ENCODE measurements around the gene TEF.

The TEF gene, protein sequence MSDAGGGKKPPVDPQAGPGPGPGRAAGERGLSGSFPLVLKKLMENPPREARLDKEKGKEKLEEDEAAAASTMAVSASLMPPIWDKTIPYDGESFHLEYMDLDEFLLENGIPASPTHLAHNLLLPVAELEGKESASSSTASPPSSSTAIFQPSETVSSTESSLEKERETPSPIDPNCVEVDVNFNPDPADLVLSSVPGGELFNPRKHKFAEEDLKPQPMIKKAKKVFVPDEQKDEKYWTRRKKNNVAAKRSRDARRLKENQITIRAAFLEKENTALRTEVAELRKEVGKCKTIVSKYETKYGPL

DNA sequence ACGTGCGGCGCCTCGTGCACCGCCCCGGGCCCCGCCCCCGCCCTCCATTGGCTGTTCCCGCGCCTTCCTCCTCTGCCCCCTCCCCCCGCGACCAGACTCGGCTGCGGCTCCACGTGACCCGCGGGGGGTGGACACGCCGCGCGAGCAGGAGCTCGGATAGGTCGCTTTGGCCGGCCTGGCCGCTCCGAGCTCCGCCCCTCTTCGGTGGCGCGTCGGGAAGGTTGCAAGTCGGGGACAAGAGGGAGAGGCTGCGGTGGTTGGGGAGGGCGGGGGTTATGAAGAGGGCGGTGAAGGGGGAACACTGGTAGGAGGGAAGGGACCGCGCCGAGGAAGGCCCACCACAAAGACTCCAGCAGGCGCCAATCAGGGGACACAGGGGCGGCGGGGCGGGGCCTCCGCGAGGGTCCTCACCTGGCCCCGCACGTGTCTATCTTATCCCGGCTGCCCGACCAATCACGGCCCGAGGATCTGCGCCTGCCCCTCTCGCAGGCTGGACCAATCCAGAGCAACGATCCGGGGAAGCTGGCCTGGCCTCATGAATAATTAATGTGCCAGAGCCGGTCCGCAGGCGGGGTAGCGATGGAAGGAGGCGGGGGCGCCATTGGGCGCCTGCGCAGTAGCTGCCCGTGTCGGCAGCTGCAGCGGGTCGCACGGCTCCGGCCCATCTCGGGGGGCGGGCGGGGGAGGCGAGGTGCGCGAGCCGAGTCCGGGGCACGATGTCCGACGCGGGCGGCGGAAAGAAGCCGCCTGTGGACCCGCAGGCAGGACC, at the start of gene TEF:
TEF (plus strand) TSS at position 614 of the 769 bp plus-strand sequence; CDS start at position 717, 103 bp downstream.
- peak; percentile 99 for DNase-seq

DNA sequence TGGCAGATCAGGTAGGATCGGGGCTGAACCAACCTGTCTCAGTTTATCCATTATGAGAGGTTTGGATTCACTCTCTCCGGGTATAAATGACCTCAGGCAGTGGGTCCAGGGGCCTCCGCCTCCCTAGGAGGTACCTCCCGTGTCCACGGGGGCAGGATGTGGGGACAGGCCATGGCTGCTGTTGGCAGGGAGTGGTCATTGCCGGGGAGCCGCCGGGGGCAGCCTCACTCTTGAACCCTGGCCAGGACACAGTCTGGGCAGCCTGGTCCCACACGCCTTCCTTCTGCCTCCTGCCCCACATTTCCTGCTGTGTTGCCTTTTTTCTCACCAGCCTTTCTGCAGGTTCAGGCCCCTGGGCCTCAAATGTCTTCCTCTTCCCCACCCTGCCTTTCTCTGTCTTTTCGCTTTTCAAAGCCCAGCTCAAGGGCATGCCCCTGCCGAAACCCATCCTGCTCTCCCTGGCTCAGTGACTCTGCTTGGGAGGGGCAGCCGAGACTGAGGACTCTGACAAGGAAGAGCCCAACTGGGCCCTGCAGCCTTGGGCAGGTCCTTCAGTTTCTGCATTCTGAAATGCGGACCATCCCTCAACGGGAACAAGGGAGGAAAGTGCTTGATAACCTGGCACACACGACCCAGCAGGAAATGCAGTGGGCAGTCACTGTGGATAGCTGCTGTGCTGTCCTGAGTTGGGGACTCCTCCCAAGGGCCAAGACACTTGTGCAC, 49.4 kb upstream of the TEF start:
- no peak for DNase-seq

DNA sequence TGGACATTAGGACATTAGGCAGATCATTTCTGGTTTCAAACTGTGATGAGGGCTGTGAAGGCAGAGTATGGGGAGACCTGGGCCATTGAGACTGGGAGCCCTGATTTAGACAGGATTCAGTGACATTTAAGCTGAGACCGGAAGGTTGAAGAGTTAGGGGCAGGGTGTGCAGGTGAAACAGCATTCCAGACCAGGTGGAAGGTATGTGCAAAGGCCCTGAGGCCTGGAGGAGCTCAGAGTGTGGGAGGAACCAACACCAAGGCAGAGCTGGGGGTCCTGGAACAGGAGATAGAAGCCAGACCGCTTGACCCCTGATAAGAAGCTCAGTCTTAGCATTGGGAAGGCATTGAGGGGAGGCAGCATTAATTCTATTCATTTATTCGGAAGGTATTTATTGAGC, 47.9 kb upstream of the TEF start:
- no peak for DNase-seq

DNA sequence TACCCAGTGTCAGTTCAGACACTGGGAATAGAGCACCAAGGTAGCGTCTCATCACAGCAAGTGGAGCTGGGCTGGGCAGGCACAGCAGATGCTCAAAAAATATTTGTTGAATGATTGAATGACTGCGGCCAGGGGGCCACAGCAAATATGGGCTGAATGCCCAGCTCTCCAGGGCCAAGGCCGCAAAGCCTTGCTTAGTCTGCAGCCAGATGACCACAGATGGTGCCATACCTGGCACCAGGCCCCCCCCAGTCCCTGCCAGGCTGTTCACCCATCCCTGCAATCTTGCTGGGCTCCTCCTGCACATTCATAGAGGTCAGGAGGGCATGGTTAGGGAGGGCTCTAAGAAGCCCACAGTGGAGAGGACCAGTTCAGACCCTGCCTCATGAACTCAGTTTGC, 47.5 kb upstream of the TEF start:
- DNase-seq = no peak

DNA sequence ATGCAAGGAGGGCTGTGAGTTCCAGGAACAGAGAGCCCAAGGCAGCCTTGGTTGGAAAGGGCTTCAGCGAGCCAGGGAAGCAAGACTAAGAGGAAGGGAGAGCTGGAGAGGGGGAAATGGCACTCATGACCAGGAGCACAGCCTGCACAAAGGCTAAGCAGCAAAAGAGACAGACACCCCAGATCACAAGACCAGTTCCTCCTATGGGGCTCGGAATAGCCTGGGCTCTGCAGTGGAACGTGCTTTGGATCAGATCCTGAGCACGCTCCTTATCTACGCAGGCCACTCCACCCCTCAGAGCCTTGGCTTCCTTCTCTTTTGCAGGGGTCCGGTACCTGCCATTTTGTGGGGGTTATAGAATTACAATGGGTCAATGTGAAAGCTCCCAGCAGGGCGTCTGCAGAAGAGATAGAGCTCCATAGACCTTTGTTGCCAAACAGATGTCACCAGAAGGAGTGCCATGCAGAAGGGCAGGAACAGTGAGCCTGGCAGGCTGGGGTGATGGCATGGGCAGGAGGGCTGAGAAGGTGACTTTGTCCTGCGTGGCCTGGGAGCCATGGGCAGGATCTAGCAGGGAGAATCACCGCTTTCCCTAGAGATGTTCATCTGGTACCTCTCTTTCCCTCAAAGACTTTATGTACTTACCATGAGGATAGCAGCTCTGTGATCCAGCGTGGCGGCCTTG, 46.6 kb upstream of the TEF start:
- DNase-seq = no peak

DNA sequence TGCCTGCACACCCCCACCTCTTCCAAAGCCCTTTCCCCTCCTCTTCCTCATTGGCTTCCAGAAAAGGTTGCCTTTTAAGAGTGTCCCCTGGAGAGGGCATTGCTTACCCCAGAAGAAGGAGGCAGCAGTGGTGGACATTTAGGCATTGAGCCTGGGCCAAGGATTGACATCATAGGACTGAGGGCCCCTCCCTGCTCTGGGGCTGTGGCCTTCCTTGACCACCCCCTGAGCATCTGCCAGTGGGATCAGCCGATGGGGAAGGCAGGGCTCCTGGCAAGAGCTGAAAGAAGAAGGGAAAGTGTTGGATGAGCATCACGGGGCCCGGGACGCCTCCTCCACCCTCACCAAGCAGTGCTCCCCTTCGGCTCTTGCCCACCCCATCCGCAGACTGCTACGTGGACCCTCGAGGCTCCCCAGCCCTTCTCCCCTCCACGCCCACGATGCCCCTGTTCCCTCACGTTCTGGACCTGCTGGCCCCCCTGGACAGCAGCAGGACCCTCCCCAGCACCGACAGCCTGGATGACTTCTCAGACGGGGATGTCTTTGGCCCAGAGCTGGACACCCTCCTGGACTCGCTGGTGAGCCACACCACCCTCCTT, 43.0 kb upstream of the TEF start:
- DNase-seq = no peak

DNA sequence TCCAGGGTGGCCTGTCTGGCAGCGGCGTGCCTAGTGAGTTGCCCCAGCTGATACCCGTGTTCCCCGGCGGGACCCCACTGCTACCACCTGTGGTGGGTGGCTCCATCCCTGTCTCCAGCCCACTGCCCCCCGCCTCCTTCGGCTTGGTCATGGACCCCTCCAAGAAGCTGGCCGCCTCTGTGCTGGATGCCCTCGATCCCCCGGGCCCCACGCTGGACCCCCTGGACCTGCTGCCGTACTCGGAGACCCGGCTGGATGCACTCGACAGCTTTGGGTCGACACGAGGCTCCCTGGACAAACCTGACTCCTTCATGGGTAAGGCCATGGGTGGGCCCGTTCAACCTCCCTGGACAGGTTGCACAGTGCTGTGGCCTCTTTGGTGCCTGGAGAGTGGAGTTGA, 41.9 kb upstream of the TEF start:
- DNase-seq = no peak

DNA sequence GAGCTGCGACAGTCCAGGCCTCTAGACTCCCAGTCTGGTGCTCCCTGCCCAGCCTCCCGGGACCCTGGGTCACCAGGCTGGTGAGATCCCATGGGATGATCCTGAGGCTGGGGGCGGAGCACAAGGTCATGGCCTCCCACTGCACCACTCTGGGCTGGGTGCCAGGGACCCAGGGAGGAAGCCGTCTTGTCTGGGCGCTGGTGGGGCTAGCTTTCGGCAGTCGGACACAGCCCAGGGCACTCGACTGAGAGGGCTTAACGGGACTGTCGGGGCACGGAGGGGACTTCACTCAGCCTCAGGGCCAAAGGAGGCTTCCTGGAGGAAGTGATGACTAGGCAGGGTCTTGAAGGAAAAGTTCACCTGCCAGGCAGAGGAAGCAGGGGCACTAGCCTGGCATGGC, 41.4 kb upstream of the TEF start:
- DNase-seq = no peak

DNA sequence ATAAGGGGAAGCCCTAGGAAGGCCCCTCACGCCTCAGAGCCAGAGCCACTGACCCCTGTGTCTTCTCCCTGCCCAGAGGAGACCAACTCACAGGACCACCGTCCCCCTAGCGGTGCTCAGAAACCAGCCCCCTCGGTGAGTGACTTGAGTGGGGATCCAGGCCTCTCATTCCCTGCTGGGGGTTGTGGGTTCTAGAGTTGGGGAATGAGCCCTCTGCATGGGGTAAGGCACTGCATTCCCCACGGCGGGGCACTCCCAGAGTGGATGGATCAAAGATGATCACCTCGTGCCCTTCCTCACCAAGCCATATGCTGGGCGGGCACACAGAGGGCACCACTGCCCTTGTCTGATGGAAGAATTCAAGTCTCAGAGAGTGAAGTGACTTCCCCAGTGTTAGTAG, 40.7 kb upstream of the TEF start:
- no peak for DNase-seq

DNA sequence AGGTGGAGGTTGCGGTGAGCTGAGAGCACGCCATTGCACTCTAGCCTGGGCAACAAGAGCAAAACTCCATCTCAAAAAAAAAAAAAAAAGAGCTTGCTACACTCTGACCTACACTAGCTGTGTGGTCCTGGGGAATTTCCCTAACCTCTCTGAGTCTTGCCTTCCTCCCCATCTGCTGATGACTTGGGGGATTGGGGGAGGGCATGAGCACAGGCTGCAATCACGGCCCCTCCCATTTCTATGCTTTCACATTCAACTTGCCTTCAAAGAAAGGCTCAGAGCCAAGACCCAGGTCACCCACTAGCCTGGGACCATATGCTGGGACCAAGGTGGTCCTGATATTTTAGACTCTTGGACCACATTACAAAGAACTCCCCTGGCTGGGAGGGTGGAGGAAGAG, 39.8 kb upstream of the TEF start:
- DNase-seq = no peak

DNA sequence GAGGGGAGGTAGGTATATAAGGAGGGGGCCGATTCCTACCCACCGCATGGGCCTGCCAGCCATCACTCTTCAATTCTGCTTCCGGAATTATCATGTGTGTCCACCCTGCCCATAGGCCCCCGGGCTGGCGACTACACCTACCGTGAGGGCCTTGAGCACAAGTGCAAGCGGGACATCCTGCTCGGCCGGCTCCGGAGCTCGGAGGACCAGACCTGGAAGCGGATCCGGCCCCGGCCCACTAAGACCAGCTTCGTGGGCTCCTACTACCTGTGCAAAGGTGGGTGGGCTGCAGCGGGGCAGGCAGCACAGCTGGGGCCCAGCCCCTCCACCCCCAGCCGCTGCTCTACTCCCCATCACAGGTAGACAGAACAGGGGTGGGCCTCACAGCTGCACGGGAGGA, 38.4 kb upstream of the TEF start:
- DNase-seq = no peak

DNA sequence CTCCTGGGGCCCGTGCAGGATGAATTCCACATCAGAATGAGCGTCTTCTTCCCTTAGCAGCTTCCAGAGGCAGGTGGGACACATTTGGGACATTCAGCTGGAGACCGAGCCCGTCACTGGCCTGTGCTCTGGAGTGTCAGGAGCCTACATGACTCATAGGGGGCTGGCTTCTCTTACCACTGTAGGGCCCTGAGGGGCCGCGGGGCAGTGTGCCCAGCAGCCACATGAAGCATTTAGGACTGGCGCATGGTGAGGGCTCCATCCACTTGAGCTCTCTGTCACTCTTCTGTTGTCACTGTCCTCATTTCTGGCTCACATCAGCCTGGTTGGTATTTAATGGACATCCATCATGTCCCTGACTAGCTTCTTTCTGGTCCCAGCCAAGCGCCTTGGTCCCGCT, 38.0 kb upstream of the TEF start:
- DNase-seq = no peak

DNA sequence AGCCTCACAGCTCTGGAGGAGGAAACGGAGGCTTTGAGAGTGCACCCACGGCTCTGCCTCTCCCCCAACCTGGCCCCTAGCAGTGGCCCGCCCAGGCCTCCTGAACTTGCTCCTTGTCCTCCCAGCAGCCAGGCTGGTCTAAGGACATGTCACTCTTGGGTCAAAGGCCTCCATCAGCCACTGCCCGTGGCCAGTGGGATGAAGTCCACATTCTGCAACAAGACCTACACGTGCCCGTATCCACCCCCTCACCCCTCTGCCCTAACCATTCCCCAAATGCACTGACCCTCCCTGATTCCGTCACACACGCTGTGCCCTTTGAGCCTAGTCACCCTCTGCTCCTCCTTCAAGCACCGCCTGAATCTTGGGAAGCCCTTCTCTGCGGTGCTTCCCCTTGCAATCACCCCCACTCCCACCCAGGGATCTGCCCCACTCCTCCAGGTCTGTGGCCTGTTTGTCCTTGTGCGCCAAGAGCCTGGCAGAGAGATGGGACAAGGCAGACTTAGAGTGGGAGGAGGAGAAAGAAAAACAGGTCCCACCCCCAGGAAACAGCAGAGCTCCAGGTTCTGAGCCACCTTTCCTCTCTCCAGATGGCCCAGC, 37.5 kb upstream of the TEF start:
- DNase-seq = no peak

DNA sequence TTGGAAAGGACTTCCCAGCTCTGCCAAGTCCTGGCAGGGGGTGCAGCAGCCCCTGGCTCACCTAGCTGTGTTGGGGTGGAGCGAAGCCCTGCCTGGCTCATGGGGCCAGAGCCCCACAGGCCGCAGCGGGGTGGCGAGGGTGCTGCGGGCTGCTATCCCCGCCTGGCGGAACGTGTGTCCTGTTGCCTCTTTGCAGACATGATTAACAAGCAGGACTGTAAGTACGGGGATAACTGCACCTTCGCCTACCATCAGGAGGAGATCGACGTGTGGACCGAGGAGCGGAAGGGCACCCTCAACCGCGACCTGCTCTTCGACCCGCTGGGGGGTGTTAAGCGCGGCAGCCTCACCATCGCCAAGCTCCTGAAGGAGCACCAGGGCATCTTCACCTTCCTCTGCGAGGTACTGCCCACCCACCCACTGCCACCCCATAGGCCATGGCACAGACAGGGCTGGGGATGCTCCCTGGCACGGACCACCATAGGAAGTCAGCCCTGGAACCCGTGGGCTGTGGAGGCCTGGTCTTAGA, 35.9 kb upstream of the TEF start:
- no peak for DNase-seq

DNA sequence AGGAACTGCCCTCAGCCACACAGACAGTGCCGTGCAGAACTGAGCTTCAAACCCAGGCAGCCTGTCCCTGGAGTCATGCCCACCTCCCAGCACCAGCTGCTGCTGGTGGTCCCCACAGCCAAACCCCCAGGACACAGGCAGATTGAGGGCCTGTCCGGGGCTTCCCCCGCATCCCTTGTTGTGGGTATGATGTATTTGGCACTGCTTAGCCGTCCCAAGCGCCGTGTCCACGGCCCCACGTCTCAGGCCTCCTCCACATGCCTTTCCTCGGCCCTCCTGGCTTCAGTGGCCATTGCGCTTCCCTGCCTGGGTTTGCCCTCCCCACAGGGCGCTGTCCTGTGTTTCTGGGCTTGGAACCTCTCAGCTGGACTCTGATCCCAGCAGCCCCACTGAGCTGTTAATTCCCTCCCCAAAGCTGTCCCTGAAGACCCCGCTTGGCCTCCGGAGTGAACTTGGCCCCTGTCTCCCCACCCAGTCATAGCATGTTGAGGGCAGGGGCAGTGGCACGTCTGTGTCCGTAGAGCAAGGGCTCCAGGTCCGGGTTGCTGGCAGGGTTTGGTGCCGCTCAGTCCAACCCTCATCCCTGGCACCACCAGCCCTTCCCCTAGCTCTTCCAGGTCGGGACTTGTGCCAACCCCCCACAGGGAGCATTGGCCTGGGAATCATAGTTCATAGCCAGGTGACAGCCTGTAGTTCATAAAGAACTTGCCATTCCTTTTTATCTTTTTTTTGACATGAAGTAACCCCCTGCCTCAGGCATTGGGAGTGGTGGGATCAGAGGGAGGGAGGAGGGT, 34.5 kb upstream of the TEF start:
- no peak for DNase-seq

DNA sequence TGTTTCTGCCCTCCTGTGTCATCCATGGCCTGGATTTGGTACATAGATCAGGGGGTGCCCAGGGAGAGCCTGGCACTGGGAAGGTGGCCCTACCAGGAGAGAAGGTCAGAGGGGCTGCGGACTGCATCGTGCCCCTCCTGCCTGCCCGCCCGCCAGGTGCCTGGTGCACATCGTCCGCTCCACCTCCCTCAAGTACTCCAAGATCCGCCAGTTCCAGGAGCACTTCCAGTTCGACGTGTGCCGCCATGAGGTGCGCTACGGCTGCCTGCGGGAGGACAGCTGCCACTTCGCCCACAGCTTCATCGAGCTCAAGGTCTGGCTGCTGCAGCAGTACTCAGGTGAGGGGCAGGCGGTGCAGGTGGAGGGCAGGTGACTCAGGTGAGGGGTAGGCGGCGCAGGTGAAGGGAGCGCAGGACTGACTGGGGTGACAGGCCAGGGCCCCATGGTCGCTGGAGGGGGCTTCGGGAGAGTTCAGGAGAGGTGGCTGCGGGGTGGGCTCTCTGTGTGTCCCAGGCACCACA, 32.7 kb upstream of the TEF start:
- no peak for DNase-seq

DNA sequence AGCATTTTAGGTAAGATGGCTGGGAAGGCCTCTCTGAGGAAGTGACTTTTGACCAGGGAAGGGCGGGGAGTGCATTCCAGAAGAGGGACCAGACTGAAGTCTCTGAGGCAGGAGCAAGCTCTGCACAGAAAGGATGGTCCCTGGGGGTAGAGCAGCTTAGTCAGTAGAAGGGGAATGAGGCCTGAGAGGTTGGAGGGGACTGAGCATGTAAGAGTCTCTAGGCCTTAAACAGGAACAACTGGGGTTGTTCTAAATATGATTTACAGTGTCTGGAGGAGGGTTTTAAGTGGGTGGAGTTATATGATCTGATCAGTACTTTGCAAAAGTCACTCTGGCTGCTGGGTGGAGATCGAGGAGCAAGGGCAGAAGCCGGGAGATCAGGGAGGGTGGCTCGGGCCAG, 31.7 kb upstream of the TEF start:
- DNase-seq = no peak

DNA sequence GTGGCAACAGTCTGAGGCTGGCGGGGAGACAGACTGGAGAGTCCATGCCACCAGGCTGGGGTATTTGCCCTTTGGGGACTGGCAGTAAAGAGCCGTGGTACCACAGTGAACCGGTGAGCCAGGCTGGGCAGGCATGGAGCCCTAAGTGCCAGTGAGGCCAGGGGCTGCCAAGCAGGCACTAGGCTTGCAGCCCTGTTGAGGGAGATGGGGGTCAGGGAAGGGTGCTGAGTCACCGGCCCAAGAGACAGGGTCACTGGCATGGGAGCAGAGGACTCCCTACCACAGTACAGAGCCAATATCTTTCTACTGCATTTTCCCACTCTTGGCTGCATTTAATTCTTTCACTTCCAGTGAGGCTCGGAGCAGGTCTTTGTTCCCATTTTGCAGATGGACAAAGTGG, 30.7 kb upstream of the TEF start:
- DNase-seq = no peak

DNA sequence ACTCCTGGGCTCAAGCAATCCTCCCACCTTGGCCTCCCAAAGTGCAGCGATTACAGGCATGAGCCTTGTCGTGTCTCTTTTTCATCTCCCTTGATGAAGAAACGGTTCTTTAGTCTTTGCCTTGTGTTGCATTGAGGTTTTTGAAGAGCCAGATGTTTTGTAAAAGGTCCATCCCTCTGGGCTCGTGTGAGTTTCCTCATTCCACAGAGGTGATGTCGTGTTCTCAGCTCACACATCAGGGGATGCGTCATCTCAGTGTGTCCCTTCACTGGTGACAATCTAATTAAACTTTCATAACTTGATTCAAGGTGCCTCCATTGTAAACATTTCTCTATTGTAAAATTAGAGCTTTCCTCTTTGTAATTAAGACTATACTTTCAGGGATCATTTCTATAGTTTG, 29.7 kb upstream of the TEF start:
- no peak for DNase-seq

DNA sequence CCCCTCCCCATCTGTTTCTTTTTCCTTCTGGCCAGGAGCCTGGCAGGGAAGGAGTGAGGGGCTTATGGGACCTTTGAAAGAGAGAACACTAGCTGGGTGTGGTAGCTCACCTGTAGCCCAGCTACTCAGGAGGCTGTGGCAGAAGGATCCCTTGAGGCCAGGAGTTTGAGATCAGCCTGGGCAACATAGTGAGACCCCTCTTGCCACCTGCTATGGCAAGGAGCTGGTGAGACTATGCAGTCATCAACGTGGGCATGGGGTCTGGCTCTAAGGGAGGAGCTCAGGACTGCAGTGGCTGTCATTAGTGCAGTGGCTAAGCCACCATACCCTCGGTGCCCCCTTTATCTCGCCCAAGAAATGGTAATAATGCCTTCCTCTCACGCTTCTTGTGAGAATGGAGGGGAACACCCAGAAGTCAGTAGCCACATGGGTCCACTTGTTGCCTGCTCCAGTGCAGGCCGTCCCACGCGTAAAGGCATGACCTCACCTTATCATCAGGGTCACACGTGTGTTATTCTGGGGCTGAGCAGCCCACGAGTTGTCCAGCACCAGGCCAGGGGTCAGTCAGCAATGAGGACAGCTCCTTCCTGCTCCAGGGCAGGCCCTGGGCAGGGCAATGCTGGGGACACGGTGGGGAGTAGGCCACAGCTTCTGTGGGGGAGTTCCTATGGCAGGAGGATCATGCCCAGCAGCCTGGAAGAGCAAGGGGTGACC, 27.7 kb upstream of the TEF start:
- no peak for DNase-seq

DNA sequence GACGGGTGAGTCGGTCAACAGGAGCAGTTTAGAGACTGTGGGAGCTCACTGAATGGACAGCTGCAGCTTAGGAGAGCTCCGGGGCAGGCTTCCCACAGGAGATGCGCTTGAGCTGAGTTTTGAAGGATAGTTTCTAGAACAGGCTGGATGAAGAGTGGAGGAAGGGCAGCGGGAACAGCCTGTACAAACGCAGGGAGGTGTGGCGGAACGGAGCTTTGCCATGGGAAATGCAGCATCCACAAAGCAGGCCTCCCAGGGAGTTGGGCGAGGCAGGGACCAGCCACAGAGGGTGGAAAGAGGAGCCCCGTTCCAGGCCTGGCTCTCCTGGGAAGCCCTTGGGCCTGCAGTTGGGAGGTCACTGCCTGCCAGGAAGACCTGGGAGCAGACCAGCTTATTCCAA, 26.8 kb upstream of the TEF start:
- DNase-seq = no peak
